Midbrain (tissue), 1 donor: ENCODE measurements around the gene NUDT4.
"Not testable (repeated sequence)": the region's sequence is repeated elsewhere in the genome, so short reads cannot be mapped to it uniquely, and the experiment has no call there.

Experiments used
- DNase-seq: peaks from one replicate; lab custom pipeline; 2025; lab: John Stamatoyannopoulos, UW

Gene NUDT4

GRCh38 chr12:93402333-93403311 lies 24.9 kb downstream of the NUDT4 start:
- DNase-seq: no peak

GRCh38 chr12:93403988-93404803 lies 26.5 kb downstream of the NUDT4 start:
- DNase-seq: no peak

- DNase-seq: no peak
These were observed 27.5 kb downstream of the NUDT4 start for GRCh38 chr12:93404961-93405849.

GRCh38 chr12:93407054-93407962 lies 29.6 kb downstream of the NUDT4 start:
- DNase-seq: no peak

- no peak for DNase-seq
These were observed 30.2 kb downstream of the NUDT4 start for GRCh38 chr12:93407963-93408283.

- no peak for DNase-seq
These were observed 31.1 kb downstream of the NUDT4 start for GRCh38 chr12:93408813-93409212.

GRCh38 chr12:93409343-93410187 lies 31.8 kb downstream of the NUDT4 start:
- DNase-seq: not testable (repeated sequence)

GRCh38 chr12:93411060-93411459 lies 33.3 kb downstream of the NUDT4 start:
- not testable (repeated sequence) for DNase-seq

GRCh38 chr12:93412396-93412795 lies 34.7 kb downstream of the NUDT4 start:
- DNase-seq: not testable (repeated sequence)

- no peak for DNase-seq
These were observed 35.3 kb downstream of the NUDT4 start for GRCh38 chr12:93413064-93413463.

GRCh38 chr12:93415723-93416464 lies 38.2 kb downstream of the NUDT4 start:
- DNase-seq: no peak

- DNase-seq: no peak
These were observed 40.3 kb downstream of the NUDT4 start for GRCh38 chr12:93417967-93418480.

GRCh38 chr12:93419388-93420034 lies 41.8 kb downstream of the NUDT4 start:
- DNase-seq: peak; percentile 26

- no peak for DNase-seq
These were observed 44.3 kb downstream of the NUDT4 start for GRCh38 chr12:93422050-93422449.

GRCh38 chr12:93425736-93426411 lies 48.1 kb downstream of the NUDT4 start:
- no peak for DNase-seq

- no peak for DNase-seq
These were observed 48.7 kb downstream of the NUDT4 start for GRCh38 chr12:93426412-93426805.

GRCh38 chr12:93427779-93428564 lies 50.2 kb downstream of the NUDT4 start:
- DNase-seq: no peak
